HG02588 (cell line): ENCODE measurements around the gene LRP6.

Experiments
- ATAC-seq: cut with Tn5 transposase; IDR thresholded peaks from one replicate; pipeline ENCODE4 v1.9.1; 2021; ENCODE audit warnings: mild to moderate bottlenecking, moderate library complexity; ENCODE audit not compliant: unreplicated experiment

LRP6 gene

GRCh38 chr12:12083688-12084087, 183.2 kb downstream of the LRP6 start:
- no peak for ATAC-seq

GRCh38 chr12:12081836-12082497, 184.9 kb downstream of the LRP6 start:
- no peak for ATAC-seq

GRCh38 chr12:12079291-12079690, 187.6 kb downstream of the LRP6 start:
- ATAC-seq: no peak

GRCh38 chr12:12072064-12072760, 194.6 kb downstream of the LRP6 start:
- ATAC-seq: no peak

GRCh38 chr12:12070674-12071656, 195.9 kb downstream of the LRP6 start, which contains the start of gene BCL2L14:
TSS of gene BCL2L14 (plus strand) at chr12:12070939. CDS start at chr12:12079306, 8,367 bp downstream.
- ATAC-seq: peak; percentile 61

- no peak for ATAC-seq
Observed at GRCh38 chr12:12069821-12070548, 196.9 kb downstream of the LRP6 start.

- ATAC-seq: no peak
Observed at GRCh38 chr12:12068751-12069150, 198.1 kb downstream of the LRP6 start.
